WTC11 (cell line): ENCODE measurements around the gene ZMIZ1. TPM values are rescaled to one million over a fixed set of nuclear protein-coding genes. Genes with fewer than 3 reads are reported as not detected.

Experiments used
- ATAC-seq: fragments of 200-7000 bp; cut with Tn5 transposase; 2 replicates; pipeline ENCODE4 v1.10.0; 2021; ENCODE audit warnings: mild to moderate bottlenecking, moderate library complexity
- CTCF ChIA-PET: fragments of 300-600 bp; sonication (Branson Sonifier 250); formaldehyde crosslinking; loops from one replicate; lab custom pipeline; 2021; ENCODE audit warnings: antibody characterized with exemption; lab: Charles Lee
- POLR2A ChIA-PET: fragments of 350-600 bp; sonication (Branson Sonifier 250); formaldehyde crosslinking; loops from one replicate; lab custom pipeline; 2021; ENCODE audit warnings: antibody characterized with exemption; lab: Charles Lee
- DNase-seq: peaks from one replicate; pipeline ENCODE4 v3.0.0; 2021; ENCODE audit warnings: low spot score
- H3K27ac Mint-ChIP-seq: 2 replicates; pipeline ENCODE4 v1.8.0; 2021; ENCODE audit warnings: mixed read lengths
- H3K27me3 Mint-ChIP-seq: 2 replicates; pipeline ENCODE4 v1.8.0; 2021; ENCODE audit warnings: low read depth, mild to moderate bottlenecking, moderate library complexity, mixed read lengths
- H3K36me3 Mint-ChIP-seq: 2 replicates; pipeline ENCODE4 v1.8.0; 2021; ENCODE audit warnings: mixed read lengths
- H3K4me1 Mint-ChIP-seq: 2 replicates; pipeline ENCODE4 v1.8.0; 2022; ENCODE audit warnings: mixed read lengths
- H3K4me3 Mint-ChIP-seq: 2 replicates; pipeline ENCODE4 v1.8.0; 2021; ENCODE audit warnings: mild to moderate bottlenecking, moderate library complexity, mixed read lengths
- H3K9me3 Mint-ChIP-seq: 2 replicates; pipeline ENCODE4 v1.8.0; 2021; ENCODE audit warnings: mixed read lengths
- ATF3 ChIP-seq: sonication (generic); formaldehyde crosslinking; conservative IDR thresholded peaks from 2 replicates; pipeline ENCODE4 v1.8.1; 2022; ENCODE audit warnings: mild to moderate bottlenecking, missing genetic modification reagents
- CDX4 ChIP-seq: fragments of 250-450 bp; sonication (Bioruptor Pico); IDR thresholded peaks from 2 replicates; pipeline ENCODE4 v1.9.0; 2021; ENCODE audit warnings: moderate library complexity, mild to moderate bottlenecking, inconsistent platforms, borderline replicate concordance
- CREB1 ChIP-seq: sonication (generic); formaldehyde crosslinking; IDR thresholded peaks from 2 replicates; pipeline ENCODE4 v1.8.0; 2023; ENCODE audit warnings: mild to moderate bottlenecking, missing genetic modification reagents
- ELF4 ChIP-seq: sonication (generic); formaldehyde crosslinking; IDR thresholded peaks from 2 replicates; pipeline ENCODE4 v1.8.1; 2022; ENCODE audit warnings: low read depth, mild to moderate bottlenecking, moderate library complexity, missing genetic modification reagents
- ETV6 ChIP-seq: sonication (generic); formaldehyde crosslinking; IDR thresholded peaks from 2 replicates; pipeline ENCODE4 v1.8.1; 2022; ENCODE audit warnings: mild to moderate bottlenecking, missing genetic modification reagents
- FOXK1 ChIP-seq: sonication (generic); formaldehyde crosslinking; IDR thresholded peaks from 2 replicates; pipeline ENCODE4 v1.8.0; 2022; ENCODE audit warnings: mild to moderate bottlenecking, moderate library complexity, missing genetic modification reagents
- FOXP4 ChIP-seq: sonication (generic); formaldehyde crosslinking; IDR thresholded peaks from 2 replicates; pipeline ENCODE4 v1.8.0; 2022; ENCODE audit warnings: mild to moderate bottlenecking, missing genetic modification reagents
- GABPB1 ChIP-seq: sonication (generic); formaldehyde crosslinking; IDR thresholded peaks from 2 replicates; pipeline ENCODE4 v1.8.1; 2023; ENCODE audit warnings: mild to moderate bottlenecking, missing genetic modification reagents
- GRHL2 ChIP-seq: fragments of 250-450 bp; sonication (Bioruptor Pico); IDR thresholded peaks from 2 replicates; pipeline ENCODE4 v1.8.0; 2022; ENCODE audit warnings: mild to moderate bottlenecking, moderate library complexity; ENCODE audit not compliant: insufficient replicate concordance, severe bottlenecking
- HMGA2 ChIP-seq: fragments of 250-450 bp; sonication (Bioruptor Pico); IDR thresholded peaks from 2 replicates; pipeline ENCODE4 v1.4.0; 2021; ENCODE audit warnings: mild to moderate bottlenecking, moderate library complexity
- JUN ChIP-seq: sonication (generic); formaldehyde crosslinking; IDR thresholded peaks from 2 replicates; pipeline ENCODE4 v1.8.0; 2023; ENCODE audit warnings: mild to moderate bottlenecking, missing genetic modification reagents
- KAT7 ChIP-seq: sonication (generic); formaldehyde crosslinking; IDR thresholded peaks from 2 replicates; pipeline ENCODE4 v1.8.1; 2023; ENCODE audit warnings: missing genetic modification reagents, mild to moderate bottlenecking, borderline replicate concordance
- MXD4 ChIP-seq: fragments of 250-450 bp; sonication (Bioruptor Pico); IDR thresholded peaks from 2 replicates; pipeline ENCODE4 v1.8.0; 2021; ENCODE audit warnings: mild to moderate bottlenecking, moderate library complexity, borderline replicate concordance
- NR1H2 ChIP-seq: sonication (generic); formaldehyde crosslinking; IDR thresholded peaks from 2 replicates; pipeline ENCODE4 v1.9.0; 2021; ENCODE audit warnings: mild to moderate bottlenecking, moderate library complexity, missing genetic modification reagents
- NR2C2 ChIP-seq: sonication (generic); formaldehyde crosslinking; IDR thresholded peaks from 2 replicates; pipeline ENCODE4 v1.8.0; 2022; ENCODE audit warnings: mild to moderate bottlenecking, missing genetic modification reagents
- RORB ChIP-seq: fragments of 250-450 bp; sonication (Bioruptor Pico); IDR thresholded peaks from 2 replicates; pipeline ENCODE4 v1.9.0; 2021; ENCODE audit warnings: mild to moderate bottlenecking
- SOX15 ChIP-seq: fragments of 250-450 bp; sonication (Bioruptor Pico); IDR thresholded peaks from 2 replicates; pipeline ENCODE4 v1.9.0; 2021; ENCODE audit warnings: mild to moderate bottlenecking
- SP1 ChIP-seq: sonication (generic); formaldehyde crosslinking; conservative IDR thresholded peaks from 2 replicates; pipeline ENCODE4 v1.8.1; 2022; ENCODE audit warnings: missing genetic modification reagents
- TEAD4 ChIP-seq: sonication (generic); formaldehyde crosslinking; IDR thresholded peaks from 2 replicates; pipeline ENCODE4 v1.8.0; 2022; ENCODE audit warnings: mild to moderate bottlenecking, missing genetic modification reagents
- ZNF263 ChIP-seq: sonication (generic); formaldehyde crosslinking; IDR thresholded peaks from 2 replicates; pipeline ENCODE4 v1.8.1; 2022; ENCODE audit warnings: low read depth, mild to moderate bottlenecking, moderate library complexity, missing genetic modification reagents
- ZNF317 ChIP-seq: sonication (generic); formaldehyde crosslinking; IDR thresholded peaks from 2 replicates; pipeline ENCODE4 v1.8.1; 2023; ENCODE audit warnings: low read depth, mild to moderate bottlenecking, moderate library complexity, missing genetic modification reagents, borderline replicate concordance
- ZNF396 ChIP-seq: fragments of 250-450 bp; sonication (Bioruptor Pico); IDR thresholded peaks from 2 replicates; pipeline ENCODE4 v1.8.0; 2021; ENCODE audit warnings: mild to moderate bottlenecking, moderate library complexity, borderline replicate concordance
- total RNA-seq: library from RNA; stranded (reverse); gene quantifications from 3 replicates; pipeline ENCODE4 v1.2.3, GENCODE V29; 2021
- TF ChIP-seq, protein P1 (sequence below): sonication (generic); formaldehyde crosslinking; IDR thresholded peaks from 2 replicates; pipeline ENCODE4 v1.8.0; 2022; ENCODE audit warnings: mild to moderate bottlenecking, missing genetic modification reagents
- TF ChIP-seq, protein P2 (sequence below): sonication (generic); formaldehyde crosslinking; IDR thresholded peaks from 2 replicates; pipeline ENCODE4 v1.8.1; 2023; ENCODE audit warnings: mild to moderate bottlenecking, moderate library complexity, missing genetic modification reagents
- TF ChIP-seq, protein P3 (sequence below): sonication (generic); formaldehyde crosslinking; IDR thresholded peaks from 2 replicates; pipeline ENCODE4 v1.8.1; 2022; ENCODE audit warnings: mild to moderate bottlenecking, moderate library complexity, missing genetic modification reagents
- TF ChIP-seq, protein P4 (sequence below): sonication (generic); formaldehyde crosslinking; IDR thresholded peaks from 2 replicates; pipeline ENCODE4 v1.8.1; 2022; ENCODE audit warnings: mild to moderate bottlenecking, missing genetic modification reagents, moderate library complexity, borderline replicate concordance

The ZMIZ1 gene
- total RNA-seq, 1 experiment from 2014 or later, result 44.4 TPM

DNA sequence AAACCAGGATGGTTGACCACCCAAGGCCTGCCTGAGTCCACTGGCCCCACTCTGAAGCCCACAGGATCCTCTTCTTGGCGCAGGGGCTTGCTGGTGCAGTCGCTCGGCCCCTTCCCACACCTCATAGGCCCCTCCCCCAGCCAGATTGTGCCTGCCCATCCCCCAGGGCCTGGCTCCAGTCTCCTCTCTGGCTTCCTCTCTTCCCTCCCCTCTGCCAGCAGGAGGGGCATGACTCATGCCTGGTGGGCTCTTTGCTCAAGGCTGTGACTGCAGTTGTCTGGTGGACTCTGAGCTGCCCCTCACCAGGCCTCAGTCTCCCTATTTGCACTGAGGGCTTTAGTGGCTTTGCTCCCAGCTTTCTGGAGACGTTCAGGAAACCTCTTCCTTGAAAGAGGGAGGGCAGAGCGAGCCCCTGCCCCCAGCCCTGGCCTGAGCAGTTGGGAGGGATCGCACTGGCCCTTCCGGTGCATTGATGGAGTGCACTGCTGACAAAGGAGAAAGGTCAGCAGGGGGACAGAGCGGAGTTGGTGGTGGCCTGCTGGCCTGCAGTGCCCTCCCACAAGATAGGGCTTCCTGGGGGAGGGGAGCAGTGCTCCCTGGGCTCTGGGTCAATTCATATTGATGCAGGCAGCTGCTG lies 60.7 kb downstream of the ZMIZ1 start (continued):
- TF ChIP-seq SP1 (CRISPR knock-in tag) (peak; percentile 61), CDX4 (CRISPR knock-in tag) (no peak), ELF4 (CRISPR knock-in tag) (no peak), FOXP4 (CRISPR knock-in tag) (0 out of 2 replicates have a peak, but pooled peaks have one; percentile 50), FOXK1 (no peak), MXD4 (CRISPR knock-in tag) (no peak), ATF3 (CRISPR knock-in tag) (peak; percentile 63; the same call in 1 of the 2 replicates), SOX15 (CRISPR knock-in tag) (no peak), GABPB1 (CRISPR knock-in tag) (no peak), NR1H2 (CRISPR knock-in tag) (no peak), ZNF317 (0 out of 2 replicates have a peak, but pooled peaks have one; percentile 22), CREB1 (CRISPR knock-in tag) (no peak), ETV6 (peak; percentile 73; the same call in 1 of the 2 replicates)
- TF ChIP-seq, protein P1, sequence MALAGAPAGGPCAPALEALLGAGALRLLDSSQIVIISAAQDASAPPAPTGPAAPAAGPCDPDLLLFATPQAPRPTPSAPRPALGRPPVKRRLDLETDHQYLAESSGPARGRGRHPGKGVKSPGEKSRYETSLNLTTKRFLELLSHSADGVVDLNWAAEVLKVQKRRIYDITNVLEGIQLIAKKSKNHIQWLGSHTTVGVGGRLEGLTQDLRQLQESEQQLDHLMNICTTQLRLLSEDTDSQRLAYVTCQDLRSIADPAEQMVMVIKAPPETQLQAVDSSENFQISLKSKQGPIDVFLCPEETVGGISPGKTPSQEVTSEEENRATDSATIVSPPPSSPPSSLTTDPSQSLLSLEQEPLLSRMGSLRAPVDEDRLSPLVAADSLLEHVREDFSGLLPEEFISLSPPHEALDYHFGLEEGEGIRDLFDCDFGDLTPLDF (CRISPR knock-in tag), result no peak

- Mint-ChIP-seq H3K9me3 (no peaks in the 10 kb centered on the region), H3K27ac (peak overlapping the region; percentile 92), H3K27me3 (no peaks in the 10 kb centered on the region), H3K4me3 (peak overlapping the region; percentile 39; the same call in 1 of the 2 replicates), H3K4me1 (peaks cover 77% of the 10 kb centered on the region), H3K36me3 (no peaks in the 10 kb centered on the region)
- ATAC-seq, result no peak
- ChIA-PET CTCF (interaction anchor here (1.0 to 4.6 kb wide), 6 partner anchors 12 to 82 kb away, joined by 3 to 21 read pairs (median 4); no protein-coding TSS in a partner anchor), POLR2A (no interaction called here)
- DNase-seq, result no peak
- no peak for TF ChIP-seq MXD4 (CRISPR knock-in tag)
- TF ChIP-seq, protein P2, sequence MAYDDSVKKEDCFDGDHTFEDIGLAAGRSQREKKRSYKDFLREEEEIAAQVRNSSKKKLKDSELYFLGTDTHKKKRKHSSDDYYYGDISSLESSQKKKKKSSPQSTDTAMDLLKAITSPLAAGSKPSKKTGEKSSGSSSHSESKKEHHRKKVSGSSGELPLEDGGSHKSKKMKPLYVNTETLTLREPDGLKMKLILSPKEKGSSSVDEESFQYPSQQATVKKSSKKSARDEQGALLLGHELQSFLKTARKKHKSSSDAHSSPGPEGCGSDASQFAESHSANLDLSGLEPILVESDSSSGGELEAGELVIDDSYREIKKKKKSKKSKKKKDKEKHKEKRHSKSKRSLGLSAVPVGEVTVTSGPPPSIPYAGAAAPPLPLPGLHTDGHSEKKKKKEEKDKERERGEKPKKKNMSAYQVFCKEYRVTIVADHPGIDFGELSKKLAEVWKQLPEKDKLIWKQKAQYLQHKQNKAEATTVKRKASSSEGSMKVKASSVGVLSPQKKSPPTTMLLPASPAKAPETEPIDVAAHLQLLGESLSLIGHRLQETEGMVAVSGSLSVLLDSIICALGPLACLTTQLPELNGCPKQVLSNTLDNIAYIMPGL (CRISPR knock-in tag), result no peak
- no peak for TF ChIP-seq ZNF263
- TF ChIP-seq, protein P3, sequence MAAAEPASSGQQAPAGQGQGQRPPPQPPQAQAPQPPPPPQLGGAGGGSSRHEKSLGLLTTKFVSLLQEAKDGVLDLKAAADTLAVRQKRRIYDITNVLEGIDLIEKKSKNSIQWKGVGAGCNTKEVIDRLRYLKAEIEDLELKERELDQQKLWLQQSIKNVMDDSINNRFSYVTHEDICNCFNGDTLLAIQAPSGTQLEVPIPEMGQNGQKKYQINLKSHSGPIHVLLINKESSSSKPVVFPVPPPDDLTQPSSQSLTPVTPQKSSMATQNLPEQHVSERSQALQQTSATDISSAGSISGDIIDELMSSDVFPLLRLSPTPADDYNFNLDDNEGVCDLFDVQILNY (CRISPR knock-in tag), result no peak
- TF ChIP-seq HMGA2 (CRISPR knock-in tag), result no peak
- TF ChIP-seq TEAD4 (CRISPR knock-in tag), result no peak
- no peak for TF ChIP-seq GABPB1 (CRISPR knock-in tag)
- TF ChIP-seq, protein P4, sequence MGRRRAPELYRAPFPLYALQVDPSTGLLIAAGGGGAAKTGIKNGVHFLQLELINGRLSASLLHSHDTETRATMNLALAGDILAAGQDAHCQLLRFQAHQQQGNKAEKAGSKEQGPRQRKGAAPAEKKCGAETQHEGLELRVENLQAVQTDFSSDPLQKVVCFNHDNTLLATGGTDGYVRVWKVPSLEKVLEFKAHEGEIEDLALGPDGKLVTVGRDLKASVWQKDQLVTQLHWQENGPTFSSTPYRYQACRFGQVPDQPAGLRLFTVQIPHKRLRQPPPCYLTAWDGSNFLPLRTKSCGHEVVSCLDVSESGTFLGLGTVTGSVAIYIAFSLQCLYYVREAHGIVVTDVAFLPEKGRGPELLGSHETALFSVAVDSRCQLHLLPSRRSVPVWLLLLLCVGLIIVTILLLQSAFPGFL (CRISPR knock-in tag), result no peak
- TF ChIP-seq RORB, result no peak
- no peak for TF ChIP-seq JUN (CRISPR knock-in tag)
- no peak for TF ChIP-seq NR2C2 (CRISPR knock-in tag)
- TF ChIP-seq ZNF396 (CRISPR knock-in tag), result no peak
- TF ChIP-seq, protein P1 (CRISPR knock-in tag), result no peak
- TF ChIP-seq GRHL2 (CRISPR knock-in tag), result no peak
- TF ChIP-seq KAT7 (CRISPR knock-in tag), result no peak
- no peak for TF ChIP-seq ELF4 (CRISPR knock-in tag)
These were observed 61.5 kb downstream of the ZMIZ1 start for GRCh38 chr10:79130255-79130654.
